HG03066 (cell line): Measurements from ENCODE around the gene S100A5.
"Not testable (repeated sequence)": the region's sequence is repeated elsewhere in the genome, so short reads cannot be mapped to it uniquely, and the experiment has no call there.

ENCODE experiments used
- ATAC-seq: cut with Tn5 transposase; IDR thresholded peaks from one replicate; pipeline ENCODE4 v1.9.1; 2021; ENCODE audit warnings: low read depth; ENCODE audit not compliant: unreplicated experiment

Gene S100A5

GRCh38 chr1:153535242-153536011 is 5.3 kb downstream of the S100A5 start, which contains the start of gene S100A6:
Gene S100A6, minus strand, starts transcription at chr1:153535991. Its CDS starts 652 bp downstream, at chr1:153535339.
- no peak for ATAC-seq

GRCh38 chr1:153534925-153535241 is 5.9 kb downstream of the S100A5 start:
- ATAC-seq: no peak

- ATAC-seq: no peak
These were observed 6.4 kb downstream of the S100A5 start for GRCh38 chr1:153534226-153534924.

- no peak for ATAC-seq
These were observed 7.0 kb downstream of the S100A5 start for GRCh38 chr1:153533689-153534201.

- ATAC-seq: no peak
These were observed 7.8 kb downstream of the S100A5 start for GRCh38 chr1:153532769-153533599.

GRCh38 chr1:153532181-153532580 is 8.6 kb downstream of the S100A5 start:
- no peak for ATAC-seq

- ATAC-seq: no peak
These were observed 9.1 kb downstream of the S100A5 start for GRCh38 chr1:153531638-153532037.

GRCh38 chr1:153527683-153528040 is 13.1 kb downstream of the S100A5 start:
- ATAC-seq: no peak

- ATAC-seq: no peak
These were observed 13.6 kb downstream of the S100A5 start for GRCh38 chr1:153527023-153527682.

- ATAC-seq: no peak
These were observed 14.6 kb downstream of the S100A5 start for GRCh38 chr1:153526132-153526543.

- no peak for ATAC-seq
These were observed 15.5 kb downstream of the S100A5 start for GRCh38 chr1:153525088-153525728.

- ATAC-seq: not testable (repeated sequence)
These were observed 18.2 kb downstream of the S100A5 start for GRCh38 chr1:153522353-153523048.

- not testable (repeated sequence) for ATAC-seq
These were observed 18.9 kb downstream of the S100A5 start for GRCh38 chr1:153521808-153522207.

GRCh38 chr1:153520818-153521476 is 19.8 kb downstream of the S100A5 start:
- no peak for ATAC-seq

- not testable (repeated sequence) for ATAC-seq
These were observed 20.5 kb downstream of the S100A5 start for GRCh38 chr1:153520137-153520691.

- no peak for ATAC-seq
These were observed 21.5 kb downstream of the S100A5 start for GRCh38 chr1:153519242-153519641.

GRCh38 chr1:153515504-153516394 is 25.0 kb downstream of the S100A5 start:
- ATAC-seq: no peak

- ATAC-seq: no peak
These were observed 27.1 kb downstream of the S100A5 start for GRCh38 chr1:153513666-153514065.
